GM19035 (cell line): Measurements from ENCODE around the gene NFE2L1.

Source experiments
- ATAC-seq: cut with Tn5 transposase; IDR thresholded peaks from one replicate; pipeline ENCODE4 v1.9.1; 2021; ENCODE audit not compliant: unreplicated experiment

Gene NFE2L1

DNA sequence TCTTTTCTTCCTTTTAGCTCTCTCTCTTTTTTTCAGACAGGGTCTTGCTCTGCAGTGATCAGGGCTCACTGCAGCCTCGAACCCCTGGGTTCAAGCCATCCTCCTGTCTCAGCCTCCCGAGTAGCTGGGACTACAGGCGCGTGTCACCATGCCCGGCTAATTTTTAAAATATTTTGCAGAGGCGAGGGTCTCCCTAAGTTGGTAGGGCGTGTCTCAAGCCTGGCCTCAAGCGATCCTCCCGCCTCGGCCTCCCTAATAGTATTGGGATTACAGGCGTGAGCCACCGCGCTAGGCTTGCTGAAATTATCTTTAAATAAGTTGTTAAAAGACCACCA lies 58.6 kb downstream of the NFE2L1 start:
- no peak for ATAC-seq

DNA sequence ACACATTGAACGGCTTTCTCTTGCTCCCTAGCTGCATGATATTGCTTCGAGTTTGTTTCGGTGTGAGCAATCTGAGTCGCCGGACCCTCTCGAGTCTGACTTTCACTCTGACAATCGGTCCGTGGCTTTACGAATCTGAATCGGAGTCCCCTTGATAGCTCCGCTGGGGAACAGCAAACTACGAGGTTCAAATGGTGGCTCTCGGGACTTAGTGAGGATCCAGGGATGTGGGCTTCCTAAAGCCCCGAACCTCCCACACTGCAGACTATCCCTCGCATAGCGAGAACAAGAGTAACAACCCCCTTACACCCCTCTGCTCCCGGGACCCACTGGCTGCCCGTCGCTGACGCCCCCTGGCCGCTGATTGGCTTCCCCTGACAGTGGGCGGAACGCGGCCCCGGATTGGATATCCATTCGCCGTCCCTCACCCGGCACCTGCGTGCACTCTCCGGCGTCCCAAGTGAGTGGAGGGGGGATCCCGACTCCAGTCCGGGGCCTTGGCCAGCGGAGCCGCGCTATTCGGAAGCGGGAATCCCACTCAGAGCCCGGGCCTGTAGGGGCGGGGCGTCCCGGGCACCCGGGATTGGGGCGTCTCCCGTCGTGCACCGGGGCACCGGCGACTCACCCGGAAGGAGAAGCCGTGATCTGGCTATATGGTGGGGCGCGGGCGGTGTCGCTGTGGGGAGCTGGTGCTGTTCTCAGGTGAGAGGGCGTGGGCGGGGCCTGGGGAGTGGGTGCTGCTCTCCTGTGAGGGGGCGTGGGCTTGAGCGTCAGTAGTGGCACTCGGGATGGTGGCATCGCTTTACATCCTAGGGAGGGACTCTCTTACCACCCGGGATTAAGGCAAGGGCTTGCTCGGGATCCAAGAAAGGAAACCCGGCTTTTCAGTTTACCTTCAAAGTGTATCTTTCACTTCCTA lies 59.2 kb downstream of the NFE2L1 start, which contains the start of gene SNX11:
SNX11 (plus strand) TSS at position 630 of the 919 bp plus-strand sequence. CDS start 4,278 bp downstream, outside the sequence.
- ATAC-seq, result peak; percentile 81

DNA sequence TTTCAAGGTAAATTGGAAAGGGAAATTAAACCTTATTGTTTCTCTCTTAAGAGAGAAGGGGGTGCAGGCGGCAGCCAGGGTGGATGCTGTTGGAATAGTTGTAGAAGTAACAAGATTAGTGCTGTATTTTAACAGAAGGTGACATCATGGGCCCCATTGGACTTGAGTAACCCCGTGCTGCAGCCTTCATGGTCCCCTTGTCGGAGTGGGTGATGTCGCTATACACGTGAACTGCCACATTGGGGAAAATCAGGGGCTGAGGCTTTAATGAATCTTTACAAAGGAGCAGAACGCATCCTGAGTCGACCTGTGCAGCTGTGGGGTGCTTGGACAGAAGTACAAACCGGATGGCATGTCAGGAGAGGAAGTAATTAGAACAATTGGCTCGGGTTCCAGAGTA lies 62.6 kb downstream of the NFE2L1 start:
- no peak for ATAC-seq
